ENCODE measurements around the gene DNAH17.

DNA sequence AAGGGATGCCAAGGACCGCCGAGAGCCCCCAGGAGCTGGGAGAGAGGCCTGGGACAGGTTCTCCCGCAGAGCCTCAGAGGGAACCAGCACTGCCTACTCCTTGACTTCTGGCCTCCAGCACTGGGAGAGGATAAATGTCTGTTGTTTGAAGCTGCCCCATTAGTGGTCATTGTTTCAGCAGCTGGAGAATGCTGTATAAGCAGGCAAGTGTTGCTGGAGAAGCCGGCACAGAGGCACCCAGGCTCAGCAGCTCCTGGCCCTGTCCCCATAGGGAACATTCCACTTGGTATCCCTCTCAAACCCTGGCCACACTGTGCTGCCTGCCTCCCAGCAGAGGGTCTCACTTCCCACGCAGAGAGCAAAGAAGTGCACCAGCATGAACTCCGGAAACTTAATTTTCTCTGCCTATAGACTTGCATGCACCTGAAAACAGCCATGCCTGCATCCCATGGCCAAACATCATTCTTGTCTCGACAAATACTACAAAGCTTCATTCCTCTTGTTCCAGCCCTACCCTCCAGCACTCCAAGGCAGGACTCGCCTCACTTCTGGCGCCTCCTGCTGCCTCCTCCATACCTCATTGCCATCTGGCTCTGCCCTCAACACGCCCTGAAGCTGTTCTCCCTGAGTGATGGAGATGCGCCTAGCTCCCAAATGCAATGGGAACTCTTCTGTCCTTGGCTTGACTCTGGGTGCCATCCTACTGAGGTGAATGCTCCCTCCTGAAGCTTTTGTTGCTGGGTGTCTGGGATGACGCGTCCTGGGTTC, 88.1 kb downstream of the DNAH17 start:
- TF ChIP-seq, protein P1, sequence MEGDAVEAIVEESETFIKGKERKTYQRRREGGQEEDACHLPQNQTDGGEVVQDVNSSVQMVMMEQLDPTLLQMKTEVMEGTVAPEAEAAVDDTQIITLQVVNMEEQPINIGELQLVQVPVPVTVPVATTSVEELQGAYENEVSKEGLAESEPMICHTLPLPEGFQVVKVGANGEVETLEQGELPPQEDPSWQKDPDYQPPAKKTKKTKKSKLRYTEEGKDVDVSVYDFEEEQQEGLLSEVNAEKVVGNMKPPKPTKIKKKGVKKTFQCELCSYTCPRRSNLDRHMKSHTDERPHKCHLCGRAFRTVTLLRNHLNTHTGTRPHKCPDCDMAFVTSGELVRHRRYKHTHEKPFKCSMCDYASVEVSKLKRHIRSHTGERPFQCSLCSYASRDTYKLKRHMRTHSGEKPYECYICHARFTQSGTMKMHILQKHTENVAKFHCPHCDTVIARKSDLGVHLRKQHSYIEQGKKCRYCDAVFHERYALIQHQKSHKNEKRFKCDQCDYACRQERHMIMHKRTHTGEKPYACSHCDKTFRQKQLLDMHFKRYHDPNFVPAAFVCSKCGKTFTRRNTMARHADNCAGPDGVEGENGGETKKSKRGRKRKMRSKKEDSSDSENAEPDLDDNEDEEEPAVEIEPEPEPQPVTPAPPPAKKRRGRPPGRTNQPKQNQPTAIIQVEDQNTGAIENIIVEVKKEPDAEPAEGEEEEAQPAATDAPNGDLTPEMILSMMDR (IDR thresholded peaks at IDR 0.05) = no peak
- TF ChIP-seq ZFX (IDR thresholded peaks at IDR 0.05; ENCODE audit: borderline replicate concordance) = no peak

Data from 22Rv1 (cell line).